Measurements from ENCODE around the gene CORO1A.
A peak's percentile ranks its signal among the peaks of the same experiment; 100 is the strongest.
"Not testable (repeated sequence)": the region's sequence is repeated elsewhere in the genome, so short reads cannot be mapped to it uniquely, and the experiment has no call there.

Gene CORO1A

DNA sequence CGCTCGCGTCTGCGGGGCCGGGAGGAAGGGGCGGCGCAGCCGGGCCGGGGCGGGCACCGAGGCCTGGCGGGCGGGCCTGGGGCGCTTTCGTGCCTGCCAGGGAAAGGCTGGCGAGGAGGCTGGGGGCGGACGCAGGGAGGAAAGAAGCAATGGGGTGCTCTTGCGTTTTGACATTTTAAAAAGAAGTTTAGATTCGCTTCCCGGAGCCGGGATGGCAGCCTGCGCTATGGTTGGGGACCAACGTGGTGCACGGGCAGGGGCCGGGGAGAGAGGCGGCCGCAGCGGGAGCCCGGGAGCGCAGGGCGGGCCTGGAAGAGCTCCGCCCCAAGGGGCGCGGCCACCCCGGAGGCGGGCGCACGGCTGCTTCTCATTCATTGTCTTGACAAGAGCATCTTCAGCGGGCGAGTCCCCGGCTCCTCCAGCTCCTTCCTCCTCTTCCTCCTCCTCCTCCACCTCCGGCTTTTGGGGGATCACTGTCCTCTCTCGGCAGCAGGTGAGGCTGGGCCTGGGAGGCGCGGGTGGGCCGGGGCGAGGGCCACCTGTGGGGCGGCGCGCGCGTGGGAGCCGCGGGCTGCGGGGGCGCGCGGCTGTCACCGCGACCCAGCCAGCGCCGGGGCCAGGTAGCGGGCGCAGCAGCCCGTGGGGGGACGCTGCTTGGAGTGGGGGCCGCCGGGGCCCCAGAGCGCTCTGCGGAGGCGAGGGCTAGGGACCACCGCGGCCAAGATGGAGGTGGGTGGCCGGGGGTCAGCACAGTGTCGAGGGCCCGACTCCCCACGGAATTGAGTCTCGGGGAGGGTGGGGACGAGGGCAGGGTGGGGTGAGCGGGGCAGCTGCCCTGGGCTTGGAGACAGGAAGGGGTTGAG, at the start of gene CORO1A:
Gene CORO1A, plus strand, starts transcription at position 370 of the 863 bp plus-strand sequence. CDS start 1,608 bp downstream, outside the sequence.
- peak; percentile 34 for DNase-seq

DNA sequence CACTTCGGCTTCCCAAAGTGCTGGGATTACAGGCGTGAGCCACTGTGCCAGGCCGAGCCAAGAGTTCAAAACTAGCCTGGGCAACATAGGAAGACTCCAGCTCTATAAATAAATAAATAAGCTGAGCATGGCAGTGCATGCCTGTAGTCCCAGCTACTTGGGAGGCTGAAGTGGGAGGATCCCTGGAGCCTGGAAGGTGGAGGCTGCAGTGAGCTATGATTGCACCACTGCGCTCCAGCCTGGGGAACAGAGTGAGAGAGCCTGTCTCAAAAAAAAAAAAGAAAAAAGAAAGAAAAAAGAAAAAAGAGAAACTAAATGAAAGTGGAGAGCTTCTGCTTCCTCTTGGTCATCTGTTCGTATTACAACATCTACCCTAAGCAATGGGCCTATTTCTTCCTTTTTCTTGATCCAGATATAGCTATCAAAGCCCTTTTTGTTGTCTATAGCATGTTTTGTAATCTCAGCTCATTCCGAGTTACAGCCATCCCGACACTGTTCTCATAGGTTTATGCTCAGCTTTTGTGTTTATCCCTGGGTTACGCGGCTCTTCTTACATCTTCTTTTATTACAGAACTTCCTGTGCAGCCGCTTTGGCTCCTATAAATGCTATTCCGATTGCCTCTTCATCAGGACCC, 46.3 kb upstream of the CORO1A start:
- DNase-seq, result no peak

DNA sequence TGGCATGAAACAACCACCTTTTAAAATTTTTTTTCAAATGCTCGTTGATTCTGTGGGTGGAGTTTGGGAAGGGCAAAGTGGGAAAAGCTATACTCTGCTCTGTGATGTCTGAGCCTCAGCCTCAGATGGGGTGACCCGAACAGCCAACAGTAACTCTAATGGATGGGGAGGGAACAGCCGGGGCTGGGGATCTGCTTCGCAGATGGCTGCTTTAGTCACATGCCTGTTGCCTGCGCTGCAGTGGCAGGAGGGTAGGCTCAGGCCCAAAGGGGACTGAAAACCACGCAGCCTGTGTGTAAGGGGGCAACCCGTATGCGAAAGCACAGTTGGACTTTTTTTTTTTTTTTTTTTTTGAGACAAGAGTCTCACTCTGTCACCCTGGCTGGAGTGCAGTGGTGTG, 45.5 kb upstream of the CORO1A start:
- no peak for DNase-seq

DNA sequence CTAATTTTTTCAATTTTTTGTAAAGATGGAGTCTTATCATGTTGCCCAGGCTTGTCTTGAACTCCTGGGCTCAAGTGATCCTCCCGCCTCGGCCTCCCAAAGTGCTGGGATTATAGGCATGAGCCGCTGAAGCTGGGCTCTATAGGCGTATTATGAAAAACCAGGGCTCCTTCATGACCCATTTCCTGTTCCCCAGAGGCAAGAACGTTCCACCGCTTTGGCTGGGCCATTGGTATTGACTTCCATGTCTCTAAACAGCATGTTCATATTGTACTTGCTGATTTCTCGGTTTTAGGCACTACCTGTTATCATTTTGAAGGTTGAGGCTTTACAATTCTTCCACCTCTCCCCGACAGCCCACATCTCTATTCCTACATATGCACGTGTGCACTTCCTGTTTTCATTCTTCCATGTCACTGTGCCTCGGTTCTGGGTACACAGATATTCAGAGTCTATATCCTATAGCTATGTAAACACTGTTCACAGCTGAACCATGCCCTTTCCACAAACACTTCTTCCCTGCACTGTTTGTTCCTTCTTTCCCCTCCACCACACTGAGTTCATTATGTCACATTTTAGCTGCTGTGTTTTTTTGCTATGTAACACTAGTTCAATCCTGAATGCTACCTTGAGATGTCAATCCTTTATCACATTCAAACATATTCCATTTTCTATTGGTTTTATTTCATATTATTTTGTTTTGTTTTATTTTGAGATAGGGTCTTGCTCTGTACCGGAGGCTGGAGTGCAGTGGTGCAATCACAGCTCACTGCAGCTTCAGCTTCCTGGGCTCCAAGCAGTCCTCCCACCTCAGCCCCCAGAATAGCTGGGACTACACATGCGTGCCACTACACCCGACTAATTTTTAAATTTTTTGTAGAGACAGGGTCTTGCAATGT, 43.6 kb upstream of the CORO1A start:
- DNase-seq, result no peak

DNA sequence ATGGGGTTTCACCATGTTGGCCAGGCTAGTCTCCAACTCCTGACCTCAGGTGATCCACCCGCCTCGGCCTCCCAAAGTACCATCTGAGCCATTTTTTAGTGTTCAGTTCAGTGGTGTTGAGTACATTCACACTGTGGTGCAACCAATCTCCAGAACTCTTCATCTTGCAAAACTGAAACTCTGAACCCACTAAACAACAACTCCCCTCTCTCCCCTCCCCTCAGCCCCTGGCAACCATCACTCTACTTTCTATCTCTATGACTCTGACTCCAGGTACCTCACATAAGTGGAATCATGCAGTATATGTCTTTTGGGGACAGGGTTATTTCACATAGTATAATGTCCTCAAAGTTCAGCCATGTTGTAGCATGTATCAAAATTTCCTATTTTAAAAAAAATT, 41.7 kb upstream of the CORO1A start:
- no peak for DNase-seq

DNA sequence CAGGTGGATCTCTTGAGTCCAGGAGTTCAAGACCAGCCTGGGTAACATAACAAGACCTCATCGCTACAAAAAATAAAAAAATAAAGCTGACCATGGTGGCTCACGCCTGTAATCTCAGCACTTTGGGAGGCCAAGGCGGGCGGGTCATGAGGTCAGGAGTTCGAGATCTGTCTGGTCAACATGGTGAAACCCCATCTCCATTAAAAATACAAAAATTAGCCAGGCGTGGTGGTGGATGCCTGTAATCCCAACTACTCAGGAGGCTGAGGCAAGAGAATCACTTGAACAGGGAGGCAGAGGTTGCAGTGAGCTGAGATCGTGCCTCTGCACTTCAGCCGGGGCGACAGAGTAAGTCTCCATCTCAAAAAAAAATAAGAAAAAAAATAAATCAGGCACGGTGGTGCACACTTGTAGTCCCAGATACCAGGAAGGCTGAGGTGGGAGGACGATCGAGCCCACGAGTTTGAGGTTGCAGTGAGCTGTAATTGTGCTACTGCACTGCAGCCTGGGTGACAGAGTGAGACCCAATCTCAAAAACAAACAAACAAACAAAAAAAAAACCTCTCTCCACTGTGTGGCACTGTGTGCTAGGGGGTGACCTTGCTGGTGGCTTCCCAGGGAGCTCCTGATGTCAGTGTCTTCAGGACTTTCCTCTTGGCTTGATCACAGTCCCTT, 40.6 kb upstream of the CORO1A start:
- no peak for DNase-seq

DNA sequence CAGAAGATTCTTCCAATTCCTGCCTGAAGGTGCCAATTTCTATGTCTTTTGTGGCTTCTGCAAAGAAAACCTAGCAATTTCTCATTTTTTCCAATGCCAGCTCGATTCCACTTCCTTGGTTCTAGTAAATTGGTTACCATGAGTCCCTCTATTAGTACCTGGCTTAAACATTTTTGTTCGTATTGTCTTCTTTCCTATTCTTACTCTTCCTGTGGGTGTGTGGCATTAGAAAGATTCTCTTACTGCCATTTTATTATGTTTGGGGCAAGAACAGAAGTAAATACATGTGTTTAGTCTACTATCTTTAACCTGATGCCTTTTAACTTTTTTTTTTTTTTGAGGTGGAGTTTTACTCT, 40.1 kb upstream of the CORO1A start:
- no peak for DNase-seq

DNA sequence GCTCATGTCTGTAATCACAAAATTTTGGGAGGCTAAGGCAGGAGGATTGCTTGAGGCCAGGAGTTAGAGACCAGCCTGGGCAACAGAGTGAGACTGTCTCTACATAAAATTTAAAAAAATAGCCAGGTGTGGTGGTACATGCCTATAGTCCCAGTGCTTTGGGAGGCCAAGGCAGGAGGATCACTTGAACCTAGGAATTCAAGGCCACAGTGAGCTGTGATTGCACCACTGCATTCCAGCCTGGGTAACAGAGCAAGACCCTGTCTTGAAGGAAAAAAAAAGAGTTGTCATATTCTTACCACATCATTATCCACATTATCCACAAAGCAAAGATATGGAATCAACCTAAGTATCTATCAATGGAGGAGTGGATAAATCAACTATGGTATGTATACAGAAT, 39.4 kb upstream of the CORO1A start:
- DNase-seq, result no peak

DNA sequence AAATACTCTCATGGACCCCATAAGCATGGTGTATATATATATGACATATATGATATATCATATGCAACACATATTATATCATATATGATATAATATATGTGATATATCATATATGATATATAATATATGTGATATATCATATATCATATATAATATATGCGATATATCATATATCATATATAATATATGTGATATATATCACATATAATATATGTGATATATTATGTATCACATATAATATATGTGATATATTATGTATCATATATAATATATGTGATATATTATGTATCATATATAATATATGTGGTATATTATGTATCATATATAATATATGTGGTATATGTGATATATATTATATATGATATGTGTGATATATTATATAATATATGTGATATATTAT, 38.5 kb upstream of the CORO1A start:
- no peak for DNase-seq

DNA sequence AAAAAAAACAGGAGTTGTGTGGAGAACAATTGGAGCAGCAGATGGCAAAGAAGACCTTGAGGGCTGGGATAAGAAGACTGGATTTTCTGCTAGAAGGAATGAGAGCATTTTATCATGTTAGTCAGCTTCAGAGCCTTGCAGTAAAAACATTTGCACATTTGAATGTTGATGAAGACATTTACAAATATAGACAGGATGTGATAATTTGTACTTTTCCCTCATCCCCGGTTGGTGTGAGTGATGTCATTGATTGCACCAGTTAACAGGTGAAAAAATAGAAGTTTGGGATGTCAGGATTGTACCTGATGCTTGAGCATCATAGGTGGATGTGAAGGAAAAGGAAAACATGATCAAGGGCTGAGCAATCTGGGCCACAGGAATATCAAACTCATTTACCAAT, 37.7 kb upstream of the CORO1A start:
- DNase-seq, result no peak

DNA sequence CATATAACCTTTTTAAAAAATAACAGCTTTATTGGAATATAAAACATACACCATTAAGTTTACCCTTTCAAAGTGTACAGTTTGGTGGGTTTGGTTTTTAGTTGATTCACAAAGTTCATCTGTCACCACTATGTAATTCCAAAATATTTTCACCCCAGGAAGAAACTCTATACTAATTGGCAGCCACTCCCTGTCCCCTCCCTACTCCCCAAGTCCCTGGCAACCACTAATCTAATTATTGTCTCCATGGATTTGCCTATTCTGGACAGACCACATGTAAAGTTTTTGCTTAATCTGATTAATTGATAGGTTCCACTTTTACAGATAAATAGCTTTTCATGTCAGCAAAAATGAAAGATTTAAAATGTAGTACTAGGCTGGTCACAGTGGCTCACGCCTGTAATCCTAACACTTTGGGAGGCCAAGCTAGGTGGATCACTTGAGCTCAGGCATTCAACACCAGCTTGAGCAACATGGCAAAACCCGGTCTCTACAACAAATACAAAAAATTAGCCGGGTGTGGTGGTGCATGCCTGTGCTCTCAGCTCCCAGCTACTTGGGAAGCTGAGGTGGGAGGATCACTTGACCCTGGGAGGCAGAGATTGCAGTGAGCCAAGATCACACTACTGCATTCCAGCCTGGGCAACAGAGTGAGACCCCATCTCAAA, 35.4 kb upstream of the CORO1A start:
- no peak for DNase-seq

DNA sequence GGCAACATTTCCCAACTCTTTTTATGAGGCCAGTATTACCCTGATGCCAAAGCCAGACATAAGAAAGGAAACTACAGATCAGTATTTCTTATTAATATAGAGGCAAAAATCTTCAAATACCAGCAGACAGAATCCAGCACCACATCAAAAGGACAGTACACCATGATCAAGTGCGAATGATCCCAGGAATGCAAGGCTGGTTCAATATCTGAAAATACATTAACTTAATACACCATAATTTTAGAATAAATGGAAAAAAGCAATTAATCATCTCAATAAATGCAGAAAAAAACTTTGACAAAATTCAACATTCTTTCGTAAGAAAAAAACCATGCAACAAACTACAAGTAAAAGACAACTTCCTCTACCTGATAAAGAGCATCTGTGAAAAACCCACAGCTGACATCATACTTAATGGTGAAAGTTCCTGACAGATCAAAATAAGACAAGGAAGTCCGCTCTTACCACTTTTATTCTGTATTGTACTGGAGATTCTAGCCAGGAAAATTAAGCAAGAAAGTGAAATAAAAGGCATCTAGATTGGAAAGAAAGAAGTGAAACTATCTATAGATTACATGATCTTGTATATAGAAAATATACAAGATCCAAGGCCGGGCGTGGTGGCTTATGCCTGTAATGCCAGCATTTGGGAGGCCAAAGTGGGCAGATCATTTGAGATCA, 34.0 kb upstream of the CORO1A start:
- no peak for DNase-seq

DNA sequence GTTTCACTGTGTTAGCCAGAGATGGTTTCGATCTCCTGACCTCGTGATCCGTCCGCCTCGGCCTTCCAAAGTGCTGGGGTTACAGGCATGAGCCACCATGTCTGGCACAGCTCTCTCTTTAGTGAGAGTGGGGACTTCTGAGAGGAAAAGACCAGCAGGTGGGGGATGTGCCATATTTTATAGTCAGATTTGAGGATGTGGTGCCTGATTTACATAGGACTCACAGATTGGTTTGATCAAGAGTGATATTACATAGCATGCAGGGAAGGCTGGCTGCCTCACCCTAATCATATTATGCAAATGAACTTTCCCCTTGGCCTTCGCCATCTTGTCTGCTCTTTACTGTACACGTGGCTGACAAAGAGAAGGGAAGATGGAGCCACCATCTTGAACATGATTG, 32.3 kb upstream of the CORO1A start:
- no peak for DNase-seq

DNA sequence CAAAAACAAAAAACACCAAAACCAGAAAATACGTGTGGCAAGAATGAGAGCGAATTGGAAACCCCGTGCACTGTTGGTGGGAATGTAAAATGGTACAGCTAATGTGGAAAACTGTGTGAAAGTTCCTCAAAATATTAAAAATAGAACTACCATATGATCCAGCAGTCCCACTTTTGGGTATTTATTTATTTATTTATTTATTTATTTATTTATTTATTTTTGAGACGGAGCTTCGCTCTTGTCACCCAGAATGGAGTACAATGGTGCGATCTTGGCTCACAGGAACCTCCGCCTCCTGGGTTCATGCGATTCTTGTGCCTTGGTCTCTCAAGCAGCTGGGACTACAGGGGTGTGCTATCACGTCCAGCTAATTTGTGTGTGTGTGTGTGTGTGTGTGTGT, 30.9 kb upstream of the CORO1A start:
- DNase-seq, result no peak

DNA sequence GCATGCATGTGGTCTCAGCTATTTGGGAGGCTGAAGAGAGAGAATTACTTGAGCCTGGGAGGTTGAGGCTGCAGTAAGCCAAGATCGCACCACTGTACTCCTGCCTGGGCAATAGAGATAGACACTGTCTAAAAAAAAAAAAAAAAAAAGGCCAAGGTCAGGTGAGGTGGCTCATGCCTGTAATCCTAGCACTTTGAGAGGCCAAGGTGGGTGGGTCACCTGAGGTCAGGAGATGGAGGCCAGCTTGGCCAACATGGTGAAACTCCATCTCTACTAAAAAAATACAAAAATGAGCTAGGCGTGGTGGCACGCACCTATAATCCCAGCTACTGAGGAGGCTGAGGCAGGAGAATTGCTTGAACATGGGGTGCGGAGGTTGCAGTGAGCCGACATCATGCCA, 28.2 kb upstream of the CORO1A start:
- no peak for DNase-seq

DNA sequence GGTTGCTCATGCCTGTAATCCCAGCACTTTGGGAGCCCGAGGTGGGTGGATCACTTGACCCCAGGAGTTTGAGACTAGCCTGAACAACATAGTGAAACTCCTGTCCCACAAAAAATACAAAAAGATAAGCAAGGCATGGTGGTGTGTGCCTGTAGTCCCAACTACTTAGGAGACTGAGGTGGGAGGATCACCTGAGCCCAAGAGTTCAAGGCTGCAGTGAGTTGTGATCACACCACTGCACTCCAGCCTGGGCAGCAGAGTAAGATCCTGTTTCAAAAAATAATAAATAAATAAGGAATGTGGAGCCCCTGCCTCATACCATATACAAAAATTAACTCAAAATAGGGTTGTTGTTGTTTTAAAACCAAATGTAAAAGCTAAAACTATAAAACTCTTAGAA, 26.2 kb upstream of the CORO1A start:
- no peak for DNase-seq

DNA sequence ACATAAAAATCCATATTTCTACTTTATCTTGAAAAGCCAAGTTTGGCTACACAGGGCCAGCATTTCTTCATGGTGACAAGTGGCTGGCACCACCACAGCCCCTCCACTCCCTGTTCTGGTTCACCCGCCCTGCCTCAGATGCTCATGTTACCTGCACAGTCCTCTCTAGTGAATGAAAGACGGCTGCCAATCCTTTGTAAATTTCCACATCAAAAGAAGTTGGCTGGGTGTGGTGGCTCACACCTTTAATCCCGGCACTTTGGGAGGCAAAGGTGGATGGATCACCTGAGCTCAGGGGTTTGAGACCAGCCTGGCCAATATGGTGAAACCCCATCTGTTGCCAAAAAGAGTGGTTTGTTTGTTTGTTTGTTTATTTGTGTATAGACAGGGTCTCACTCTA, 19.9 kb upstream of the CORO1A start:
- no peak for DNase-seq

DNA sequence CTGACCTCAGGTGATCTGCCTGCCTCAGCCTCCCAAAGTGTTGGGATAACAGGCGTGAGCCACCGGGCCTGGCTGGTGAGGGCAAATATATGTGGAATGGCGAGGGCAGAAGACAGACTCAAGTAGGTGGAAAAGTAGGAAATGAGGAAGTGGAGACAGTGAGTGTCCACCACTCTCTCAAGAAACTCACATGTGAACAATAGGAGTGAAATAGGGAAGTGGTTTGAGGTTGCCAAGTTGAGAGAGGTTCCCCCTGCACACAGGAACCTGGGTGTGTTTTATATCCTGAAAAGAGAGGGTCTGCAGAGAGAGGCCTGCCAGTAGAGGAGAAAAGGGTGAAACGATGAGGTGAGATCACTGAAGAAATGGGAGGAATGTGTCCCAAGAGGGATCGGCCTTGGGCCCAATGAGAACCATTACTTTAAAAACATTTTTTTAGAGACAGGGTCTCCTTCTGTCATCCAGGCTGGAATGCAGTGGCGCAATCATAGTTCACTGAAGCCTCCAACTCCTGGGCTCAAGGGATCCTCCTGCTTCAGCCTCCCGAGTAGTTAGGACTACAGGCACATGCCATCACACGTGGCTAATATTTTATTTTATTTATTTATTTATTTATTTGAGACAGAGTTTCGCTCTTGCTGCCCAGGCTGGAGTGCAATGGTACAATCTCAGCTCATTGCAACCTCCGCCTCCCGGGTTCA, 17.1 kb upstream of the CORO1A start:
- DNase-seq, result no peak

DNA sequence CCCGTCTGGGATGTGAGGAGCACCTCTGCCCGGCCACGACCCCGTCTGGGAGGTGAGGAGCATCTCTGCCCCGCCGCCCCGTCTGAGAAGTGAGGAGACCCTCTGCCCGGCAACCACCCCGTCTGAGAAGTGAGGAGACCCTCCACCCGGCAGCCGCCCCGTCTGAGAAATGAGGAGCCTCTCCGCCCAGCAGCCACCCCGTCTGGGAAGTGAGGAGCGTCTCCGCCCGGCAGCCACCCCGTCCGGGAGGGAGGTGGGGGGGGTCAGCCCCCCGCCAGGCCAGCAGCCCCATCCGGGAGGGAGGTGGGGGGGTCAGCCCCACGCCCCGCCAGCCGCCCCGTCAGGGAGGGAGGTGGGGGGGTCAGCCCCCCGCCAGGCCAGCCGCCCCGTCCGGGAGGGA, 14.7 kb upstream of the CORO1A start:
- not testable (repeated sequence) for DNase-seq

DNA sequence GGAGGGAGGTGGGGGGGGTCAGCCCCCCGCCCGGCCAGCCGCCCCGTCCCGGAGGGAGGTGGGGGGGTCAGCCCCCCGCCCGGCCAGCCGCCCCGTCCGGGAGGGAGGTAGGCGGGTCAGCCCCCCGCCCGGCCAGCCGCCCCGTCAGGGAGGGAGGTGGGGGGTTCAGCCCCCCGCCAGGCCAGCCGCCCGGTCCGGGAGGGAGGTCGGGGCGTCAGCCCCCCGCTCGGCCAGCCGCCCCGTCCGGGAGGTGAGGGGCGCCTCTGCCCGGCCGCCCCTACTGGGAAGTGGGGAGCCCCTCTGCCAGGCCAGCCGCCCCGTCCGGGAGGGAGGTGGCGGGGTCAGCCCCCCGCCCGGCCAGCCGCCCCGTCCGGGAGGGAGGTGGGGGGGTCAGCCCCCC, 14.0 kb upstream of the CORO1A start:
- DNase-seq, result not testable (repeated sequence)

DNA sequence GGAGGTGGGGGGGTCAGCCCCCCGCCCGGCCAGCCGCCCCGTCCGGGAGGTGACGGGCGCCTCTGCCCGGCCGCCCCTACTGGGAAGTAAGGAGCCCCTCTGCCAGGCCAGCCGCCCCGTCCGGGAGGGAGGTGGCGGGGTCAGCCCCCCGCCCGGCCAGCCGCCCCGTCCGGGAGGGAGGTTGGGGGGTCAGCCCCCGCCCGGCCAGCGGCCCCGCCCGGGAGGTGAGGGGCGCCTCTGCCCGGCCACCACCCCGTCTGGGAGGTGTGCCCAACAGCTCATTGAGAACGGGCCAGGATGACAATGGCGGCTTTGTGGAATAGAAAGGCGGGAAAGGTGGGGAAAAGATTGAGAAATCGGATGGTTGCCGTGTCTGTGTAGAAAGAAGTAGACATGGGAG, 13.3 kb upstream of the CORO1A start:
- not testable (repeated sequence) for DNase-seq

Data from NCI-H1105 (cell line).